NCI-H1092 treated with DMSO at 0.1 percent for 48 hours (cell line): ENCODE data around the gene AOPEP.

Source experiments
- DNase-seq: peaks from one replicate; lab custom pipeline; 2025; lab: John Stamatoyannopoulos, UW

AOPEP gene

GRCh38 chr9:95032580-95033341 is 306.3 kb downstream of the AOPEP start:
- no peak for DNase-seq

DNA sequence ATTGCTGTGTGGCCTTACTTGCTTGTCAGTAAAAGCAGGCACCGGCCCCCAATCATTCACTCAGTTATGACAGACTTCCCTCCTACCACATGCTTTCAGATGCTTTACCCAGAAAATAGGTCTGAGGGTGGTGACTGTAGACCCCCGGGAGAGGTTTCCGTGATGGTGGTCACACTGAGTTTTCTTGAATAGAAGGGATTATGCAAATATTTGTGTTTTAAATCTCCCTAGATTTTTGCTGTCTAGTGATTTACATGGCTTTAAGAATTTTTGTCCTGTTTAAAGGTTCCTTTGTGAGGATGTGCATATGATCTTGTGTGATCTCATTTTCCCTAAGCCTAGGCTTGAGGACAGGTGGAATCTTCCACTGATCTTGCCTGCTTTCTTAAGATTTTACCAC is 309.3 kb downstream of the AOPEP start:
- no peak for DNase-seq

GRCh38 chr9:95036676-95037075 is 310.2 kb downstream of the AOPEP start:
- no peak for DNase-seq

DNA sequence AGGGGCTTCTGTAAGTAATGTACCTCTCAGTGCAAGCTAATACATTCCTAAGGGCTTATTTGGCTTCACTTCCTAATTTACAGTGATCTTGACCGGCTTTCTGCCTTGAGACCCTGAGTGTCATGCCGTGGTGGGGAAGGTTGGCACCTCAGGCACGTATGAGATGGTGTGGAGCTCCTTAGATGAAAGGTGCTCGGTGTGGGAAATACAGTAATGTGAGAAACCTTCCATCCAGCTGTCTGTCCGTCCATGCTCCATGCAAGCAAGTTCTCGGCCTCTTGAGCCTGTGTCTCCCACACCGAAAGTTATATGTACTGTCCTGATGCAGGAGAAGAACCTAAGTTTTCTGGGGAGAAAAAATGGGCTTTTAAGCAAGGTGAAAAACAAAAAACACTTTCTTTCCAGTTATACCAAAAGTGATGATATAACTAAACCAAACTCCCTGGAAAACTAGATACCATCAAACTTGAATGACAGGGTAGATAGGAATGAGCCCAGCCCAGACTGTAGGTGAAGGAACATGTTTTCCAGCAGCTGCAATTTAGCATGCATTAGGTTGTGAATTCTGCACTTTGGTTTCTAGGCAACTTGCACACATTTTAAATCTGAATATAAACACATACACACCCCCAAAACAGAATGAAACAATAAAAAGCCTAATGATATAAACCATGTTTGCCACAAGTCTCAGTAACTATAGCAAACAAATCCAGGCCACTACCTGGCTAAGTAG is 311.5 kb downstream of the AOPEP start:
- no peak for DNase-seq

DNA sequence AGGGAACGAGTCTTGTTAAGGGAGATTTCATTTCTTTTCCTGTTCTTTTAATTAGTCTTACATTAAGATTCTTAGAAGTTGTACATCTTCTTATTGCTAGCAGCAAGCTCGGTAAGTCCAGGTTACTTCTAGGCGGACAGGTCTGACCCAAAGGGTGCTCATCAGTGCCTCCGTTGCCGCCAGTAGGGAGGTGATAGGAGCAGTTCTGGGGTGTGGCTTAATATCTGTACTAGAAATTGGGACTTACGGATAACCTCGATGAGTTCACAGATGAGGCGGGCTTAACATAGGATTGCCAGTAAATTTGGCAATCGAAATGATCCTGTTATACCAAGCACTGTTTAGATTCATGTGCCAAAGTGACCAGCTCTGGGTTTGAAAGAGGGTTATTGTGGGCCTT is 312.2 kb downstream of the AOPEP start:
- DNase-seq: no peak

DNA sequence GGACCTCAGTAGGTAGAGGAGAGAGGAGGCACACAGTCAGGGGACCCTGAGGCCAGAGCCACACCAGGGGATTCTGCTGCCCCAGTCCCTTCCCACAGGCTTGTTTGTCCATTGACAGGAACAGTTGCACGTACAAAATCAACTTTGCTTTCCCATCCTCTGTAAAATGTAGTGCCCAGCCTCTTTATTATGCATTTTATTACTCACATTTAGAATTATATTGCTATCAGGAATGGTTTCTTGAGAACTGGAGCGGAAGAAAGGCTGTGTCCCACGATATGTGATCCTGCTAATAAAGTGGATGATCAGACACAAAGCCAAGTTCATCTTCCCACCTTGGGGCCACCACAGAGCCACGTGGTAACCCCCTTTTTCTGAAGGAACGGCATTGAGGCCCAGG is 313.6 kb downstream of the AOPEP start:
- no peak for DNase-seq

- DNase-seq: no peak
These were observed 317.3 kb downstream of the AOPEP start for GRCh38 chr9:95043826-95044225.

DNA sequence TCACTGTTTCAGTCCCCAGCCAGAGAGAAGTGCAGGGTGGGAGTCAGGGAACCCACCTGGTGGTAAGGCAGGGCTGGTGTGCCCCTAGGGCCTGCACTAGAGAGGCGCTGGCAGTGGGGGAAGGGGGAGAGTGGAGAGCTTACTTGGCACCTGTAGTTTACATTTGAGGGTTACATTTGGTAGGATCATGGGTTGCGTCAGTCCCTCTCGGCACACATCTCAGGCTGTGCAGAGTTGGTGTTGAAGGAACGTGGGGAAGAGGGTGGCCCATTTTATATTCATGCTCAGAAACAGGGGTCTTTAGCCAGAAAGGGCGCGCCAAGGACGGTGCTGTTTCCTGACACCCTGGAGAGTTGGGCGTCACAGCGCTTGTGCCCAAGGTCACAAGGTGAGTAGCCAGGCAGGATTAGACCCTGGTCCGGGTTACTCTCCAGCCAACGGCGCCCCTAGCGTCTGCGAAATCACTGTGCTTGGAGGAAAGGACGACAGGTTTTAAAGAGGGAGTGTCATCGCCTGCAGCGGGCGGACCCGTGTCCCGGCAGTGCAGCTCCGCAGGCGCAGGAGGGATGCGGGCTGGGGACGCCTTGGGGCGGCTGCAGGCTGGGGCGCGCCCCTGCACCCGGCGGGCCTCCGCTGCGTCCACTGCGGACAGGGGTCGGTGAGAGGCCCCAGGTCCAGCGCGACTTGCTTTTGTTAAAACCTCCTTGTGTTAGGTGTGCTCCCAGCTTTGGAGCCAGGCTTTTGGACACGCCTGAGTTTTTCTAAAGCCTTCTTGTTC is 318.4 kb downstream of the AOPEP start:
- no peak for DNase-seq

DNA sequence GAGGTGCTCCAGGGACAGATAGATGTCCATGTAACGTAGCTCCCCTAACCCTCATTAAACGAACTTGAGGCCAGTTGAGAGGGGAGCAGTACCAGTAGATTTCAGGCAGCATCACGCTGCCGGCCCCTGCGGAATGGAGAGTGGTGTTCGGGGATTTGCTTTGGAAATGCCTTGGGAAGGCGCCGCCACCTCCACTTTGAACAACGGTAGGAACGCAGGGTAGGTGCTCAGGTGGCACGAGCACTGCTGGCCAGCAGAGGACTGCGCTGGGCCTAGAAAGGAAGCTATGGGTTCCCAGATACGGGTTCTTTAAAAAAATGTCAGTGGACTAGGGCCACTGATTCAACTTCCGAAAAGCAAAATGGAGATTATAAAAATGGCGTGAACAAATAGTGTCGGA is 319.3 kb downstream of the AOPEP start:
- no peak for DNase-seq

DNA sequence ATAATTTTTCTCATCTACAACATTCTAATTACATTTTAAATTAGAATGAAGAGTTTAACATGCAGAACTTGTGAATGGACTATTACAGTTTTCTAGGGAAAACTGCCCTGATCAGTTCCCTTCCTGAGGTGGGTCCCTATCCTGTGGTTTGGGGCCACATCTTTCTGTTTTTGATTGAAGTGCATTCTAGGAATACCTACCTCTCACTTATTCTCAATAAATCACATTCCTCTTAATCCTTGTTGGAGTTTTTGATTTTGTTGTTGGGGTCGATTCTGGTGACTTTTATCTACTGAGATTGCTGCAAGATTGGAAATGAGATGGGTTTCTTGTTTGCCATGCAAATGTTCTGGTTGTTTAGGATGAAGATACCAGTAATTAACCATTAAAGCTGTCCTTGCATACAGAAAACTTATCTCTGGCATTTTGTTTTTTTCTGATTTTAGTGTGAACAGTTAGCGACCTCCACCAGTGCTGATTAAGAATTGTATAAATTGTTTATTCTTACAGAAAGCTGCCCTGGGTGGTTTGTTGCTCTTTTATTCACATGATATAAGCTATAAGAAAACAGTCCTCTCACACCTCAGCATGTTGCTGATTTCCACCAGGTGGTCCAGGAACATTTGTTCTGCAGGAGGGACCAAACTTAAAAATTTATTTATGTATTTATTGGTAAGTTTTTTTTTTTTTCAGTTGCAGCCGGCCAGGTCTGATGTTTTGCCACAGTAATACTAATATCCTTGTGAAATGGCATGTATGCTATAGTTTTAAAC is 321.1 kb downstream of the AOPEP start:
- DNase-seq: no peak

DNA sequence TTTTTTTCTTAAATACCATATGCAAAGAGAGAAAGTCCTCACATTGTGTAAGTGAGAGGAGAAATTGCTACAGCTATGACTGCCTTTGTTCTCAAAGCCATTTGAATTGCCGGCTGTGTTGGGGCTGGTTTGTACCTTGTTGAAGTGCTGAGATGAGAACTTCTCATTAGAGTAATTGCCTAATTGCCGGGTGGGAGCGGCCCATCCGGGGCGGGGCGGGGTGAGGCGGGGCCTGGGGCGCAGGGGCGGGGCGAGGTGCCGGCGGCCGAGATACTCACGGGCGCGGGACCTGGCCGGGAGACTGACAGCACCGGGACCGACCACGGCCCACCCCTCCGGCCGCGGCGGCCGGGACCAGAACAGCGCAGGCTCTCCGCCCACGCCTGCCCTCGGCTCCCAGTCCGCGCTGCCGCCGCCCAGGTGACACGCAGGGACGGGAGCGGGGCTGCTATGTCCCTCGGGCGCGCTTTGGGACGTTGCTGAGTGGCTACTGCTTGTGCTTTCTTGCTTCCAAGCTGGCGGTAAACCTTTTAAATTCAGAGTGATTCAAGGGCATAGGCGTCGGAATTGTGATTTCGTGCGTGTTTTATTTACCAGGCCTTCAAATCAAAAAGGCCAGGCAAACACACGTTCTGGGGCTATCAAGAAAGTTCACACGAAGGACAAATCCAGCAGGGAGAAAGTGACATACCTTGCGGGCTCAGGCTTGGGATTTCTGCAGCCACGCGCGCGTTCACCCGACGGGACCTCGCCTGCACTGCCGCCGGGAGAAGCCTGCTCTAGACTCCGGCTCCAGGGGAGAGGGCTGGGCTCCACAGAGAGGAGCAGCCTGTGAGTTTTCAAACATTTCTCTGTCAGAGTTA is 322.0 kb downstream of the AOPEP start:
- peak; percentile 39 for DNase-seq

DNA sequence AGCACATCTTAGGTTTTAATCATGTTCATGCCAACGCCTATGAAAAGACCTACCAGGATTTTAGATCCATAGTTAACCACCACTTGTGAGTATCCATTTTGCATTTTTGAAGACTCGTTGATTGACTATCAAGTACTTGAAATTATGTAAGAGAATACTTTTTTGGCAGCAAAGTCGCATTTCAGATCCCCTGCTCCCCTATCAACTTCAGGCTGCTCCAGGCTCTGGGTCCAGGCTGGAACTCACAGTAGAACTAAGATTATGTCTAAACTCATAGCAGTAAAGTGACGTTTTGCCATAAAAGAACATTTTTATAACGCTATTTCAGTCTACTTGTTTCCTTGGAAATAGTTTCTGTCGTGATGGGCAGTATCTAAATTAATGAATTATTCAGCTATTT is 323.3 kb downstream of the AOPEP start:
- no peak for DNase-seq

GRCh38 chr9:95053611-95054570 is 327.4 kb downstream of the AOPEP start:
- DNase-seq: no peak

DNA sequence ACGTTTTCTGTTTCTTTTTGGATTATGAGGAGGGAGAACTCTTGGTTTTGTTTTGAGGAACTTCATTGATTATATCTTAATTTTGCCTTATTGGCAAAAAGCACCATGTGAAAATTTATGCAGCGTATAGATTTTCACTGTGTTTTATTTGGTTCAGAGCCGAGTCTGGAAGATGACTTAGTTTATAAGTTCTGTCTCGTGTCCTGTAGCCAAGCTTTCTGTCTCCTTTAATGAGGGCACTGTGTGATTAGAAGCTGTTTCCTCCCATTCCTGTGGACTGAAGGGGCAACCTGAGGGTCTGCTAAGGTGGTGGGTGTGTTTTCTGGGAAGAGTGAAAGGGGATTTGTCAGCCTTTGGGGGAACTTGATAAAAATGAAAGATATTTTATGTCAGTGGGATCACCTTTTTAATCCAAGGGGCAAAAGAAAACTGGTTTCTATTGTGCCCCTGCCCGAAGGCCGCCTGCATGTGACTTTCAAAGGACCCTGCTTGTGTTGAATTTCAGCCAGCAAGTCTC is 328.9 kb downstream of the AOPEP start:
- no peak for DNase-seq

DNA sequence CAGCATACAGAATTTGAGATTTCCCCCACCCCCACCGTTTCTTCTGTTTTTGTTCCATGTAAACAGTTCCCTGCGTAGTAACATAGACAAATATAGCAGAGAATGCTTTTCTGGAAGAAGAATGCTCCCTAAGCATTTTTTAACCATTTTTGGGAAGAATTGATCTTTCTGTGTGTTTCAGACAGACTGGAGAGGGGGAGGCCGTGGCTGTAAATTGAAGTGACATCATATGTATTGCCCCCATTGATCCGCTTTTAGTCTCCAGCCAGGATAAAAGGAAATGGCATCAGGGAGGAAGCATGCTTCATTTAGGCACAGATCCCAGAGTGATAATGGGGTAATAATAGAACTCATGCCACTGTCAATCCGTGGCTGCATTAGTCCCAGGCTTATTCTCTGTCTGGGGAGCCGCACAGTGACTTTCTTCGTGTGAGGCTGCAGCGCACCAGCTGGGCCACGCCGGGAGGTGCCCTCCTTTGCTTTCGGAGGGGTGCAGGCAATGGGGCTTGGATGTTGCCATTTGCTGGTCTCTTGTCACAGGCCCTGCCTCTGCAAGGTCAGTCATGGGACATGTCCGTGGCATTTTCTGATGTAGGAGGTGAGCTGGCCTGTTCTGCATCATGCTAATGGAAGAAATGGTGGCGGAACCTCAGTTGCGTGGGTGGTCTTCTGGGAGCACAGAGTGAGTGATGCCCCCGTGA is 329.5 kb downstream of the AOPEP start:
- DNase-seq: peak; percentile 78

- DNase-seq: peak; percentile 61
These were observed 330.6 kb downstream of the AOPEP start for GRCh38 chr9:95057101-95057500.

- DNase-seq: peak; percentile 44
These were observed 331.8 kb downstream of the AOPEP start for GRCh38 chr9:95058121-95058785.

DNA sequence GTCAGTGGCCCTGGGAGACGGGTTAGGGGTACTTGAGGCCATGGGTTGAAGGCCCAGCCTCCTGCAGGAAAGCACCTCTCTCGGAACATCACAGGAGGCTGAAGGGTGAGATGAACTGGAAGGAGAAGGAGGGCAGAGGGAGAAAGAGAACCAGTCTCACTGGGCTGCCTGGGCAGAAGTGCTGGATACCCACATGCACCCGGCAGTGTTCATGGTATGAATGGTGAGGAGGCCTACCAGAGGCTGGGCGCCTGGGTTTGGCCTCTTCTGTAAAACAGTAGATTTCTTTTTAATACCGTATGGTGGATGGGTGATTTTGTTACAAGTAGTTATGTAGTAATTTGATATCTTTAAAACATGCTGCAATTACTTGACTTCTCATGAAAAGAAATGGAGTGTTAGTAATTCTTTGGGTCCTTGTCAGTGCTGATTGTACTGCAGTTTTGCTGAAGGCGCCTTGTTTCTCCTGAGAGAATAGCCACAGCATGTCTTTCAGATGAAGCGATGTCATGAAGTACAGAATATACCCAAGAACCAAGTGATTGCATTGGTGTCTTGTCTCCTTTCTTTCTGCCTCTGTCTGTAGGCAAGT is 332.4 kb downstream of the AOPEP start:
- no peak for DNase-seq
